Osteoblast (primary cell): ENCODE data around the gene SPATA3. TPM values are rescaled to one million over a fixed set of nuclear protein-coding genes. Genes with fewer than 3 reads are reported as not detected.

ENCODE experiments used
- DNase-seq: peaks from one replicate; pipeline ENCODE4 v3.0.0; 2011; ENCODE audit warnings: low spot score, mixed read lengths; ENCODE audit not compliant: insufficient read length; ENCODE audit errors: missing footprints
- H2AFZ ChIP-seq: 2 replicates; pipeline ENCODE4 v1.6.0; 2011; ENCODE audit warnings: mild to moderate bottlenecking, low read length
- H3K27ac ChIP-seq: 2 replicates; pipeline ENCODE4 v1.5.1; 2011; ENCODE audit warnings: mild to moderate bottlenecking, low read depth, low read length, moderate library complexity
- H3K27me3 ChIP-seq: 2 replicates; pipeline ENCODE4 v1.6.0; 2012; ENCODE audit warnings: mild to moderate bottlenecking, control low read depth, inconsistent platforms, low read length, moderate library complexity; ENCODE audit not compliant: insufficient read depth
- H3K36me3 ChIP-seq: 2 replicates; pipeline ENCODE4 v1.5.1; 2011; ENCODE audit warnings: mild to moderate bottlenecking, low read length, control low read depth, moderate library complexity; ENCODE audit not compliant: insufficient read depth
- H3K4me1 ChIP-seq: 2 replicates; pipeline ENCODE4 v1.5.1; 2011; ENCODE audit warnings: mild to moderate bottlenecking, low read length, control low read depth, moderate library complexity; ENCODE audit not compliant: insufficient read depth
- H3K4me2 ChIP-seq: 2 replicates; pipeline ENCODE4 v1.6.0; 2011; ENCODE audit warnings: mild to moderate bottlenecking, low read length; ENCODE audit not compliant: insufficient read depth
- H3K4me3 ChIP-seq: fragments of 200-600 bp; sonication (generic); 3 replicates; pipeline ENCODE4 v1.5.1; 2012; ENCODE audit warnings: mild to moderate bottlenecking, low read length, inconsistent platforms; ENCODE audit not compliant: insufficient read depth
- H3K79me2 ChIP-seq: 2 replicates; pipeline ENCODE4 v1.6.0; 2012; ENCODE audit warnings: mild to moderate bottlenecking, low read length, control low read depth, inconsistent platforms; ENCODE audit not compliant: insufficient read depth
- H3K9me3 ChIP-seq: 2 replicates; pipeline ENCODE4 v1.5.1; 2011; ENCODE audit warnings: low read depth, low read length, control low read depth
- H4K20me1 ChIP-seq: 2 replicates; pipeline ENCODE4 v1.6.0; 2012; ENCODE audit warnings: mild to moderate bottlenecking, low read length, control low read depth; ENCODE audit not compliant: insufficient read depth
- CTCF ChIP-seq: IDR thresholded peaks from 2 replicates; pipeline ENCODE4 v1.5.1; 2011; ENCODE audit warnings: mild to moderate bottlenecking, low read depth, low read length, moderate library complexity; ENCODE audit errors: extremely low read depth
- total RNA-seq: library from RNA; depleted of rRNA; stranded (reverse); fragments of >200 nt; gene quantifications from 2 replicates; pipeline ENCODE4 v1.2.3, GENCODE V29; 2012

Gene SPATA3
- total RNA-seq, 1 donor: not detected

GRCh38 chr2:230982528-230982927 is 13.4 kb upstream of the SPATA3 start:
- no peak for DNase-seq
- Histone ChIP-seq H3K79me2 (no peaks in the 10 kb centered on the region), H3K27me3 (no peaks in the 10 kb centered on the region), H3K36me3 (no peaks in the 10 kb centered on the region), H3K4me3 (no peak overlapping the region), H4K20me1 (no peaks in the 10 kb centered on the region), H3K9me3 (no peaks in the 10 kb centered on the region), H3K27ac (no peak overlapping the region), H3K4me1 (peaks cover 4% of the 10 kb centered on the region), H2AFZ (no peak overlapping the region), H3K4me2 (no peak overlapping the region)
- no peak for TF ChIP-seq CTCF

- H3K27ac ChIP-seq: no peak overlapping the region
- no peak for TF ChIP-seq CTCF
- no peaks in the 10 kb centered on the region for H3K36me3 ChIP-seq
- no peaks in the 10 kb centered on the region for H3K79me2 ChIP-seq
- H3K4me2 ChIP-seq: no peak overlapping the region
- peaks cover 4% of the 10 kb centered on the region for H3K4me1 ChIP-seq
- DNase-seq: no peak
- no peak overlapping the region for H2AFZ ChIP-seq
- H4K20me1 ChIP-seq: no peaks in the 10 kb centered on the region
- H3K9me3 ChIP-seq: no peaks in the 10 kb centered on the region
- no peaks in the 10 kb centered on the region for H3K27me3 ChIP-seq
- H3K4me3 ChIP-seq: no peak overlapping the region
These were observed 12.4 kb upstream of the SPATA3 start for GRCh38 chr2:230983566-230983965.

- Histone ChIP-seq H3K36me3 (no peaks in the 10 kb centered on the region), H3K27ac (no peak overlapping the region), H3K4me3 (no peak overlapping the region), H3K9me3 (no peaks in the 10 kb centered on the region), H3K79me2 (no peaks in the 10 kb centered on the region), H3K4me2 (no peak overlapping the region), H2AFZ (no peak overlapping the region), H3K27me3 (no peaks in the 10 kb centered on the region), H3K4me1 (peaks cover 4% of the 10 kb centered on the region), H4K20me1 (no peaks in the 10 kb centered on the region)
- no peak for TF ChIP-seq CTCF
- no peak for DNase-seq
These were observed 11.3 kb upstream of the SPATA3 start for GRCh38 chr2:230984393-230985220.

- TF ChIP-seq CTCF: no peak
- H3K4me3 ChIP-seq: no peak overlapping the region
- DNase-seq: no peak
These were observed 10.2 kb upstream of the SPATA3 start for GRCh38 chr2:230985519-230986231.

More at GRCh38 chr2:230985519-230986231, 10.2 kb upstream of the SPATA3 start:
- H3K79me2 ChIP-seq: no peaks in the 10 kb centered on the region
- no peaks in the 10 kb centered on the region for H3K27me3 ChIP-seq
- H2AFZ ChIP-seq: no peak overlapping the region
- no peak overlapping the region for H3K27ac ChIP-seq
- H3K9me3 ChIP-seq: no peaks in the 10 kb centered on the region
- H3K4me2 ChIP-seq: no peak overlapping the region
- H4K20me1 ChIP-seq: no peaks in the 10 kb centered on the region
- H3K36me3 ChIP-seq: no peaks in the 10 kb centered on the region
- H3K4me1 ChIP-seq: peaks cover 4% of the 10 kb centered on the region
